DLD1 (cell line): ENCODE results near the gene C1QTNF3.
"Not testable (repeated sequence)": the region's sequence is repeated elsewhere in the genome, so short reads cannot be mapped to it uniquely, and the experiment has no call there.

ENCODE experiments used
- in situ Hi-C: cut with HindIII; loops from 2 replicates; pipeline ENCODE4 v1.10.0; 2017; ENCODE audit warnings: low sequenced_read_pairs

C1QTNF3 gene

GRCh38 chr5:34043099-34043876 lies at the start of gene C1QTNF3:
Gene C1QTNF3 (minus strand): TSS chr5:34043213. CDS start chr5:34043125, 88 bp downstream.
- in situ Hi-C loops, result no loop called here

GRCh38 chr5:34091039-34091438 lies 48.0 kb upstream of the C1QTNF3 start:
- in situ Hi-C loops, result not testable (repeated sequence)

- in situ Hi-C loops, result not testable (repeated sequence)
These were observed 46.8 kb upstream of the C1QTNF3 start for GRCh38 chr5:34089802-34090201.

- in situ Hi-C loops, result not testable (repeated sequence)
These were observed 44.7 kb upstream of the C1QTNF3 start for GRCh38 chr5:34087728-34088127.

GRCh38 chr5:34083898-34084297 lies 40.9 kb upstream of the C1QTNF3 start:
- in situ Hi-C loops, result not testable (repeated sequence)

- in situ Hi-C loops, result not testable (repeated sequence)
These were observed 36.5 kb upstream of the C1QTNF3 start for GRCh38 chr5:34079505-34079904.

- in situ Hi-C loops, result not testable (repeated sequence)
These were observed 34.6 kb upstream of the C1QTNF3 start for GRCh38 chr5:34077636-34078035.

- in situ Hi-C loops, result not testable (repeated sequence)
These were observed 33.8 kb upstream of the C1QTNF3 start for GRCh38 chr5:34076719-34077364.

- in situ Hi-C loops, result not testable (repeated sequence)
These were observed 31.5 kb upstream of the C1QTNF3 start for GRCh38 chr5:34074472-34074871.

- in situ Hi-C loops, result not testable (repeated sequence)
These were observed 31.1 kb upstream of the C1QTNF3 start for GRCh38 chr5:34074071-34074470.

- in situ Hi-C loops, result not testable (repeated sequence)
These were observed 27.6 kb upstream of the C1QTNF3 start for GRCh38 chr5:34070626-34071025.

GRCh38 chr5:34064656-34065055 lies 21.6 kb upstream of the C1QTNF3 start:
- in situ Hi-C loops, result no loop called here

GRCh38 chr5:34062419-34062818 lies 19.4 kb upstream of the C1QTNF3 start:
- in situ Hi-C loops, result no loop called here

- in situ Hi-C loops, result no loop called here
These were observed 19.0 kb upstream of the C1QTNF3 start for GRCh38 chr5:34061993-34062392.

- in situ Hi-C loops, result no loop called here
These were observed 17.0 kb upstream of the C1QTNF3 start for GRCh38 chr5:34059977-34060376.

- in situ Hi-C loops, result no loop called here
These were observed 15.5 kb upstream of the C1QTNF3 start for GRCh38 chr5:34058532-34058931.

- in situ Hi-C loops, result no loop called here
These were observed 14.6 kb upstream of the C1QTNF3 start for GRCh38 chr5:34057569-34057968.

- in situ Hi-C loops, result no loop called here
These were observed 14.1 kb upstream of the C1QTNF3 start for GRCh38 chr5:34057118-34057517.

- in situ Hi-C loops, result no loop called here
These were observed 12.7 kb upstream of the C1QTNF3 start for GRCh38 chr5:34055667-34056066.

GRCh38 chr5:34054400-34054729 lies 11.4 kb upstream of the C1QTNF3 start:
- in situ Hi-C loops, result no loop called here

GRCh38 chr5:34053571-34054399 lies 10.8 kb upstream of the C1QTNF3 start:
- in situ Hi-C loops, result no loop called here

- in situ Hi-C loops, result no loop called here
These were observed 10.1 kb upstream of the C1QTNF3 start for GRCh38 chr5:34053133-34053532.
